Measurements from ENCODE around the gene CCL25. TPM values are rescaled to one million over a fixed set of nuclear protein-coding genes. Genes with fewer than 3 reads are reported as not detected.
"Not testable (repeated sequence)": the region's sequence is repeated elsewhere in the genome, so short reads cannot be mapped to it uniquely, and the experiment has no call there.

Gene CCL25
- total RNA-seq, 4 donors from 2014 or later, result not detected

DNA sequence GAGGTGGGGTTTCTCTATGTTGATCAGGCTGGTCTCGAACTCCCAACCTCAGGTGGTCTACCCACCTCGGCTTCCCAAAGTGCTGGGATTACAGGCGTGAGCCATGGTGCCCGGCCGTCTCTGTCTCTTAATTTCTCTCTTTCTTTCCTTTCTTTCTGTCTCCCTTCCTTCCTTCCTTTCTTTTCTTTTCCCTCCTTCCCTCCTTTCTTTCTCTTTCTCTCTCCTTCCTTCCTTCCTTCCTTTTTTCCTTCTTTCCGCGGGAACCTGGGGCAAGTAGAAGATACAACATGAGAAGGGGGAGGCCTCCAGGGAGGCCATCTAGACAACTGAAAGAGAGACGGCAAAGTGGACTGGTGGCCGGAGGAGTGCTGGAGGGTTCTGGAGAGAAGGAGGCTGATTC is 31.9 kb upstream of the CCL25 start:
- Histone ChIP-seq H3K4me3 (no peak overlapping the region), H3K4me1 (no peaks in the 10 kb centered on the region), H3K27me3 (no peaks in the 10 kb centered on the region), H3K27ac (no peak overlapping the region), H3K9me3 (no peaks in the 10 kb centered on the region), H3K36me3 (no peaks in the 10 kb centered on the region)
- no peak for DNase-seq (ENCODE audit: low spot score in 2 of 2)
- TF ChIP-seq EP300 (IDR thresholded peaks at IDR 0.05) (no peak), POLR2A (IDR thresholded peaks at IDR 0.05) (no peak)
- TF ChIP-seq, protein P1, sequence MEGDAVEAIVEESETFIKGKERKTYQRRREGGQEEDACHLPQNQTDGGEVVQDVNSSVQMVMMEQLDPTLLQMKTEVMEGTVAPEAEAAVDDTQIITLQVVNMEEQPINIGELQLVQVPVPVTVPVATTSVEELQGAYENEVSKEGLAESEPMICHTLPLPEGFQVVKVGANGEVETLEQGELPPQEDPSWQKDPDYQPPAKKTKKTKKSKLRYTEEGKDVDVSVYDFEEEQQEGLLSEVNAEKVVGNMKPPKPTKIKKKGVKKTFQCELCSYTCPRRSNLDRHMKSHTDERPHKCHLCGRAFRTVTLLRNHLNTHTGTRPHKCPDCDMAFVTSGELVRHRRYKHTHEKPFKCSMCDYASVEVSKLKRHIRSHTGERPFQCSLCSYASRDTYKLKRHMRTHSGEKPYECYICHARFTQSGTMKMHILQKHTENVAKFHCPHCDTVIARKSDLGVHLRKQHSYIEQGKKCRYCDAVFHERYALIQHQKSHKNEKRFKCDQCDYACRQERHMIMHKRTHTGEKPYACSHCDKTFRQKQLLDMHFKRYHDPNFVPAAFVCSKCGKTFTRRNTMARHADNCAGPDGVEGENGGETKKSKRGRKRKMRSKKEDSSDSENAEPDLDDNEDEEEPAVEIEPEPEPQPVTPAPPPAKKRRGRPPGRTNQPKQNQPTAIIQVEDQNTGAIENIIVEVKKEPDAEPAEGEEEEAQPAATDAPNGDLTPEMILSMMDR (IDR thresholded peaks at IDR 0.05), result no peak
- WGBS, result 78% methylated on average over 9 of the region's 9 CpGs

DNA sequence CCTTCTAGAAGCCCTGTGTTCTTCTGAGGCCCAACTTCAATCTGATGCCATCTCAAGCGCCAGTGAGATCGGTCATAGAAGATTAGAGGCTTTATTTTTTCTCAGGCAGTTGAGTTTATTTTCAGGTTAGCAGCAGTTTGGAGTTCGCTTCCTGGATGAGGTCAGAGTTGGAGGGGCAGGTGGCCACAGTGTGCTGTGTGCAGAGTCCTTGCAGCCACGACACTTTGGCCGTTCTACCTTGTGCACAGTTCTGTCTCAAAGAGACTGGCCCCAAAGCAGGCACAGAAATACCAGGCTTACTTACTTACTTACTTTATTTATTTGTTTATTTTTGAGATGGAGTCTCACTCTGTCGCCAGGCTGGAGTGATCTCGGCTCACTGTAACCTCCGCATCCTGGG is 31.2 kb upstream of the CCL25 start:
- no peak overlapping the region for H3K4me3 ChIP-seq
- H3K36me3 ChIP-seq, result no peaks in the 10 kb centered on the region
- no peak for DNase-seq (ENCODE audit: low spot score in 2 of 2)
- no peaks in the 10 kb centered on the region for H3K4me1 ChIP-seq
- WGBS, result 94% methylated on average over 8 of the region's 8 CpGs
- no peak for TF ChIP-seq POLR2A (IDR thresholded peaks at IDR 0.05)
- no peak for TF ChIP-seq EP300 (IDR thresholded peaks at IDR 0.05)
- TF ChIP-seq POLR2AphosphoS5 (IDR thresholded peaks at IDR 0.05), result no peak
- TF ChIP-seq, protein P1 (IDR thresholded peaks at IDR 0.05), result no peak
- no peaks in the 10 kb centered on the region for H3K9me3 ChIP-seq
- no peaks in the 10 kb centered on the region for H3K27me3 ChIP-seq
- no peak overlapping the region for H3K27ac ChIP-seq

DNA sequence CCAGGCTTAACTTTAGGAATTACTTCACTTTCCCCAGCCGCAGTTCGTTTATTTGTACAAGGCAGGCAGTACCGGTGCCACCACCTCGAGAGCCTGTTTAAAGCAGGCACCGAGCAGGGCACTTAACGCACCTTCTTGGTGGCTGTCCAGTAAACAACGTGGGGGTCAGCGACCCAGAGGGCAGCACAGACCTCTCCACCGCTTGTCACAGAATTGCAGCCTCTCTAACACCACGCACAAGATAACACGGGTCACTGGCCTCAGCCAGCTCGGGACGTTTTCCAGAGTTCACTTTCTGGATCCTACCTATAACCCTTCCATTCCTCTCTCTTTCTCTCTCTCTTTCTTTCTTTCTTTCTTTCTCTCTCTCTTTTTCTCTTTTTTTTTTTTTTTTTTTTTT is 30.3 kb upstream of the CCL25 start:
- Histone ChIP-seq H3K9me3 (no peaks in the 10 kb centered on the region), H3K4me1 (no peaks in the 10 kb centered on the region), H3K4me3 (no peak overlapping the region), H3K36me3 (no peaks in the 10 kb centered on the region), H3K27ac (no peak overlapping the region), H3K27me3 (no peaks in the 10 kb centered on the region)
- DNase-seq (ENCODE audit: low spot score in 2 of 2), result no peak
- TF ChIP-seq, protein P1 (IDR thresholded peaks at IDR 0.05), result no peak
- TF ChIP-seq POLR2AphosphoS5 (IDR thresholded peaks at IDR 0.05), result no peak
- no peak for TF ChIP-seq POLR2A (IDR thresholded peaks at IDR 0.05)
- no peak for TF ChIP-seq EP300 (IDR thresholded peaks at IDR 0.05)
- WGBS, result 93% methylated on average over 13 of the region's 13 CpGs

DNA sequence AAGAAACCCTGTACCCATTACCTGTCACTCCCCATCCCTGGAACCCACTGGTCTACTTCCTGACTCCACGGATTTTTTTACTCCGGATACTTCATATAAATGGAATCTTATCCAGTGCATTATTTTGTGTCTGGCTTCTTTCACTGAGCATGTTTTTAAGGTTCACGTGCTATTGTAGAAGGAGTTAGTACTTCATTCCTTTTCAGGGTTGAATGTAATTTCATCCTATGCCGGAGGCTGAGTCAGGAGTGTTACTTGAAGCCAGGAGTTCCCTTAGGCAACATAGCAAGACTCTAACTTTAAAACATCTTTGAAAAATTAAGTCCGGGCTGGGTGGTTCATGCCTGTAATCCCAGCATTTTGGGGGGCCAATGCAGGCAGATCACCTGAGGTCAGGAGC is 29.2 kb upstream of the CCL25 start:
- Histone ChIP-seq H3K27ac (no peak overlapping the region), H3K4me1 (no peaks in the 10 kb centered on the region), H3K36me3 (no peaks in the 10 kb centered on the region), H3K27me3 (no peaks in the 10 kb centered on the region), H3K9me3 (no peaks in the 10 kb centered on the region), H3K4me3 (no peak overlapping the region)
- no peak for DNase-seq (ENCODE audit: low spot score in 2 of 2)
- TF ChIP-seq, protein P1 (IDR thresholded peaks at IDR 0.05), result no peak
- no peak for TF ChIP-seq POLR2AphosphoS5 (IDR thresholded peaks at IDR 0.05)
- TF ChIP-seq POLR2A (IDR thresholded peaks at IDR 0.05), result no peak
- no peak for TF ChIP-seq EP300 (IDR thresholded peaks at IDR 0.05)
- 76% methylated on average over 5 of the region's 5 CpGs for WGBS

DNA sequence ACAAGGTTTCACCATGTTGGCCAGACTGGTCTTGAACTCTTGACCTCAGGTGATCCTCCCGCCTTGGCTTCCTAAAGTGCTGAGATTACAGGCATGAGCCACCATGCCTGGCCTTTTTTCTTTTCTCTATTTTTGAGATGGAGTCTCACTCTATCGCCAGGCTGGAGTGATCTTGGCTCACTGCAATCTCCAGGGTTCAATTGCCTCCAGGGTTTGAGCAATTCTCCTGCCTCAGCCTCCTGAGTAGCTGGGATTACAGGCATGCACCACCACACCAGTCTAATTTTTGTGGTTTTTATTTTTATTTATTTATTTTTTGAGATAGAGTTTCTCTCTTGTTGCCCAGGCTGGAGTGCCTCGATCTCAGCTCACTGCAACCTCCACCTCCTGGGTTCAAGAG is 28.3 kb upstream of the CCL25 start:
- H3K36me3 ChIP-seq; H3K9me3 ChIP-seq; H3K4me3 ChIP-seq; DNase-seq (ENCODE audit: low spot score in 2 of 2); H3K27me3 ChIP-seq; H3K4me1 ChIP-seq; H3K27ac ChIP-seq: not testable (repeated sequence)
- 93% methylated on average over 3 of the region's 3 CpGs for WGBS

DNA sequence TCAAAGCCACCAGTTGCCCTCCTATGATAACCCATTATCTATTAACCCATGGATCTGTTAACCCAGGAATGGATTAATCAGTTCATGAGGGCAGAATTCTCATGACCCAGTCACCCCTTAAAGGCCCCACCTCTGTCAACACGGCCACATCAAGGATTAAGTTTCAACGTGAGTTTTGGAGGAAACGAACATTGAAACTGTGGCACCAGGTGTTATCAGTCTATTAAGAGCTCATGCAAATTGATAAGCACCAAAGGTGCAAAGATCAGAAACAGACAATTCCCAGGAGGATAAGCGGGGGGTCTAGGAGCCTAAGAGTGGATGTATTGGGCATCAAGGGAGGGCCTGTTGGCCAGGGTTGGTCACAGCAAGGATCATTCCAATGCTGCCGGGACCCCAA is 27.2 kb upstream of the CCL25 start:
- Histone ChIP-seq H3K27me3 (no peaks in the 10 kb centered on the region), H3K27ac (no peak overlapping the region), H3K36me3 (no peaks in the 10 kb centered on the region), H3K9me3 (no peaks in the 10 kb centered on the region), H3K4me3 (no peak overlapping the region), H3K4me1 (no peaks in the 10 kb centered on the region)
- no peak for DNase-seq (ENCODE audit: low spot score in 2 of 2)
- 83% methylated on average over 5 of the region's 5 CpGs for WGBS
- no peak for TF ChIP-seq EP300 (IDR thresholded peaks at IDR 0.05)
- TF ChIP-seq POLR2AphosphoS5 (IDR thresholded peaks at IDR 0.05), result no peak
- TF ChIP-seq, protein P1 (IDR thresholded peaks at IDR 0.05), result no peak
- TF ChIP-seq POLR2A (IDR thresholded peaks at IDR 0.05), result no peak

Measured in suprapubic skin (tissue), 4 donors.